H9 (cell line): Measurements from ENCODE around the gene GALNT2. TPM values are rescaled to one million over a fixed set of nuclear protein-coding genes. Genes with fewer than 3 reads are reported as not detected.

Experiments used
- DNase-seq: peaks from one replicate; pipeline ENCODE4 v3.0.0-alpha.2; 2017
- H2AFZ ChIP-seq: one replicate; pipeline ENCODE4 v1.6.1; 2013; ENCODE audit warnings: mild to moderate bottlenecking, low read length, control low read depth, moderate library complexity
- H2AK5ac ChIP-seq: 2 replicates; pipeline ENCODE4 v1.6.1; 2013; ENCODE audit warnings: low read length, control low read depth, mixed read lengths; ENCODE audit not compliant: insufficient read length
- H2BK120ac ChIP-seq: one replicate; pipeline ENCODE4 v1.6.1; 2013; ENCODE audit warnings: low read depth, mild to moderate bottlenecking, low read length, control low read depth, inconsistent platforms; ENCODE audit not compliant: poor library complexity, severe bottlenecking
- H2BK12ac ChIP-seq: 2 replicates; pipeline ENCODE4 v1.6.1; 2013; ENCODE audit warnings: low read length, control low read depth, mixed read lengths, low read depth; ENCODE audit not compliant: insufficient read length
- H2BK15ac ChIP-seq: 2 replicates; pipeline ENCODE4 v1.6.1; 2013; ENCODE audit warnings: low read depth, low read length, control low read depth
- H2BK20ac ChIP-seq: one replicate; pipeline ENCODE4 v1.6.1; 2013; ENCODE audit warnings: low read depth, mild to moderate bottlenecking, low read length, control low read depth, inconsistent platforms; ENCODE audit not compliant: poor library complexity, severe bottlenecking
- H2BK5ac ChIP-seq: 2 replicates; pipeline ENCODE4 v1.6.1; 2013; ENCODE audit warnings: low read length, control low read depth, mixed read lengths; ENCODE audit not compliant: insufficient read length
- H3K14ac ChIP-seq: 2 replicates; pipeline ENCODE4 v1.6.1; 2013; ENCODE audit warnings: low read length, control low read depth; ENCODE audit not compliant: insufficient read depth
- H3K18ac ChIP-seq: 2 replicates; pipeline ENCODE4 v1.6.1; 2013; ENCODE audit warnings: low read depth, mild to moderate bottlenecking, mixed read lengths, low read length, control low read depth; ENCODE audit not compliant: insufficient read length
- H3K23ac ChIP-seq: 2 replicates; pipeline ENCODE4 v1.6.1; 2013; ENCODE audit warnings: low read length, control low read depth, mixed read lengths, low read depth; ENCODE audit not compliant: insufficient read length
- H3K23me2 ChIP-seq: 2 replicates; pipeline ENCODE4 v1.6.1; 2013; ENCODE audit warnings: low read depth, mild to moderate bottlenecking, mixed read lengths, low read length, control low read depth; ENCODE audit not compliant: insufficient read length, poor library complexity, severe bottlenecking
- H3K27ac ChIP-seq: 2 replicates; pipeline ENCODE4 v1.5.1; 2013; ENCODE audit warnings: low read length, control low read depth, mixed read lengths, low read depth; ENCODE audit not compliant: insufficient read length
- H3K27me3 ChIP-seq: 2 replicates; pipeline ENCODE4 v1.6.1; 2013; ENCODE audit warnings: low read length, control low read depth, inconsistent platforms; ENCODE audit not compliant: insufficient read depth
- H3K4ac ChIP-seq: 2 replicates; pipeline ENCODE4 v1.6.1; 2013; ENCODE audit warnings: low read depth, mild to moderate bottlenecking, control low read depth, inconsistent platforms, low read length, moderate library complexity
- H3K4me1 ChIP-seq: 2 replicates; pipeline ENCODE4 v1.6.1; 2013; ENCODE audit warnings: low read length, control low read depth, inconsistent platforms; ENCODE audit not compliant: insufficient read depth
- H3K4me2 ChIP-seq: 2 replicates; pipeline ENCODE4 v1.6.1; 2013; ENCODE audit warnings: low read length, control low read depth, mixed read lengths; ENCODE audit not compliant: insufficient read length, insufficient read depth
- H3K56ac ChIP-seq: 2 replicates; pipeline ENCODE4 v1.6.1; 2013; ENCODE audit warnings: low read depth, mild to moderate bottlenecking, mixed read lengths, low read length, control low read depth; ENCODE audit not compliant: insufficient read length
- H3K79me1 ChIP-seq: 2 replicates; pipeline ENCODE4 v1.6.1; 2013; ENCODE audit warnings: low read depth, mild to moderate bottlenecking, moderate library complexity, low read length, control low read depth, inconsistent platforms; ENCODE audit not compliant: insufficient read depth, poor library complexity, severe bottlenecking
- H3K79me2 ChIP-seq: 2 replicates; pipeline ENCODE4 v1.6.1; 2013; ENCODE audit warnings: low read length, control low read depth, inconsistent platforms; ENCODE audit not compliant: insufficient read depth
- H3K9ac ChIP-seq: 2 replicates; pipeline ENCODE4 v1.6.1; 2013; ENCODE audit warnings: low read length, control low read depth, mixed read lengths; ENCODE audit not compliant: insufficient read length; ENCODE audit errors: extremely low read depth
- H3K9me3 ChIP-seq: one replicate; pipeline ENCODE4 v1.6.1; 2013; ENCODE audit warnings: low read depth, low read length, inconsistent platforms; ENCODE audit not compliant: control insufficient read depth
- H3T11ph ChIP-seq: one replicate; pipeline ENCODE4 v1.6.1; 2013; ENCODE audit warnings: mild to moderate bottlenecking, low read length, control low read depth, inconsistent platforms
- H4K20me1 ChIP-seq: one replicate; pipeline ENCODE4 v1.6.1; 2013; ENCODE audit not compliant: control insufficient read depth, insufficient read length, insufficient read depth
- H4K5ac ChIP-seq: 2 replicates; pipeline ENCODE4 v1.6.1; 2013; ENCODE audit warnings: low read depth, mild to moderate bottlenecking, mixed read lengths, low read length, control low read depth; ENCODE audit not compliant: insufficient read length
- H4K8ac ChIP-seq: replicated peaks from 2 replicates; pipeline ENCODE4 v1.6.1; 2013; ENCODE audit warnings: low read length, control low read depth, mixed read lengths, low read depth; ENCODE audit not compliant: insufficient read length
- H4K91ac ChIP-seq: 2 replicates; pipeline ENCODE4 v1.6.1; 2013; ENCODE audit warnings: low read depth, mild to moderate bottlenecking, moderate library complexity, mixed read lengths, low read length, control low read depth; ENCODE audit not compliant: insufficient read length
- H3K27ac Mint-ChIP-seq, 3 experiments: 2 replicates in 2 of 3; 3 replicates in 1 of 3; pipeline ENCODE4 v1.8.0; 2020 to 2021; ENCODE audit warnings: mixed read lengths in 3 of 3, mild to moderate bottlenecking in 1 of 3, moderate library complexity in 1 of 3
- H3K27me3 Mint-ChIP-seq: 2 replicates; pipeline ENCODE4 v1.8.0; 2021; ENCODE audit warnings: low read depth, mild to moderate bottlenecking, moderate library complexity, mixed read lengths
- H3K36me3 Mint-ChIP-seq, 3 experiments: 2 replicates in 2 of 3; 3 replicates in 1 of 3; pipeline ENCODE4 v1.8.0; 2020 to 2021; ENCODE audit warnings: low read depth in 3 of 3, mixed read lengths in 3 of 3; ENCODE audit not compliant: insufficient read depth in 1 of 3
- H3K4me1 Mint-ChIP-seq, 2 experiments: 2 replicates each; pipeline ENCODE4 v1.8.0; 2020; ENCODE audit warnings: mixed read lengths in 2 of 2
- H3K4me3 Mint-ChIP-seq, 2 experiments: 2 replicates in 1 of 2; 3 replicates in 1 of 2; pipeline ENCODE4 v1.8.0; 2020 to 2021; ENCODE audit warnings: mild to moderate bottlenecking in 2 of 2, mixed read lengths in 2 of 2, moderate library complexity in 1 of 2
- H3K9me3 Mint-ChIP-seq, 2 experiments: 2 replicates in 1 of 2; 3 replicates in 1 of 2; pipeline ENCODE4 v1.8.0; 2020; ENCODE audit warnings: mild to moderate bottlenecking in 2 of 2, mixed read lengths in 2 of 2, moderate library complexity in 1 of 2
- CTCF ChIP-seq: fragments of 200-600 bp; sonication (generic); conservative IDR thresholded peaks from 3 replicates; pipeline ENCODE4 v1.8.0; 2021; ENCODE audit warnings: antibody characterized with exemption, mild to moderate bottlenecking
- WGBS: extraction: QIAGEN DNeasy Blood & Tissue Kit; methylation state at CpG from one replicate; pipeline ENCODE4 v1.1.7; 2013; ENCODE audit warnings: missing lambda C conversion rate, low lambda C conversion rate, mixed read lengths; ENCODE audit not compliant: insufficient read length; ENCODE audit errors: extremely low coverage; 5-methylcytosine and 5-hydroxymethylcytosine counted together
- total RNA-seq: library from RNA; stranded (reverse); gene quantifications from 2 replicates; pipeline ENCODE4 v1.2.1, GENCODE V29; 2021

GALNT2 gene
- total RNA-seq, 1 experiment from 2014 or later = 57.6 TPM

GRCh38 chr1:230253150-230253549 lies 186.1 kb downstream of the GALNT2 start:
- no peaks in the 10 kb centered on the region for H3K27me3 Mint-ChIP-seq
- no peaks in the 10 kb centered on the region for H3K9me3 ChIP-seq
- no peak overlapping the region for H3K27ac Mint-ChIP-seq
- DNase-seq = no peak
- no peak overlapping the region for H3K9ac ChIP-seq
- H2BK12ac ChIP-seq = no peak overlapping the region
- H4K20me1 ChIP-seq = no peaks in the 10 kb centered on the region
- no peak overlapping the region for H4K8ac ChIP-seq
- H3K4me2 ChIP-seq = no peak overlapping the region
- H3K56ac ChIP-seq = no peak overlapping the region
- no peaks in the 10 kb centered on the region for H3K23me2 ChIP-seq
- no peak overlapping the region for H2BK120ac ChIP-seq
- no CpG with 5 or more reads among the region's 2 CpGs for WGBS
- peaks cover 30 to 45% (median 31%) of the 10 kb centered on the region in 3 experiments for H3K36me3 Mint-ChIP-seq
- H2AFZ ChIP-seq = no peak overlapping the region
- H3K27ac ChIP-seq = no peak overlapping the region
- no peak overlapping the region for H3K4ac ChIP-seq
- no peak overlapping the region for H3K23ac ChIP-seq
- H2BK5ac ChIP-seq = no peak overlapping the region
- peaks cover 11% of the 10 kb centered on the region for H3K4me1 ChIP-seq
- H3K4me3 Mint-ChIP-seq = no peak overlapping the region
- H4K5ac ChIP-seq = no peak overlapping the region
- no peaks in the 10 kb centered on the region for H3K9me3 Mint-ChIP-seq
- no peak overlapping the region for H2BK20ac ChIP-seq
- TF ChIP-seq CTCF = no peak
- no peaks in the 10 kb centered on the region for H3K79me1 ChIP-seq
- no peaks in the 10 kb centered on the region for H3K79me2 ChIP-seq
- H3K27me3 ChIP-seq = no peaks in the 10 kb centered on the region
- no peak overlapping the region for H4K91ac ChIP-seq
- no peak overlapping the region for H3T11ph ChIP-seq
- H3K4me1 Mint-ChIP-seq = peaks cover 37 to 39% of the 10 kb centered on the region in 2 experiments
- H2BK15ac ChIP-seq = no peak overlapping the region
- H3K18ac ChIP-seq = no peak overlapping the region
- no peak overlapping the region for H2AK5ac ChIP-seq
- no peak overlapping the region for H3K14ac ChIP-seq
